Upper lobe of left lung (tissue), 6 donors: ENCODE results near the gene ACKR3. TPM values are rescaled to one million over a fixed set of nuclear protein-coding genes. Genes with fewer than 3 reads are reported as not detected.

Experiments used
- ATAC-seq, 2 donors: fragments of 200-7000 bp; cut with Tn5 transposase; one replicate each; pipeline ENCODE4 v1.9.1; 2022; ENCODE audit warnings: mild to moderate bottlenecking in 2 of 2, moderate library complexity in 2 of 2; ENCODE audit not compliant: low FRiP score in 2 of 2
- DNase-seq, 2 donors: peaks; one replicate each; pipeline ENCODE4 v3.0.0-alpha.2; 2019 to 2020
- H3K27ac ChIP-seq, 4 donors: fragments of 200-600 bp; sonication (generic); one replicate each; pipeline ENCODE4 v1.5.1; 2016 to 2019
- H3K27me3 ChIP-seq, 4 donors: fragments of 200-600 bp; sonication (generic); one replicate each; pipeline ENCODE4 v1.5.1; 2017 to 2019
- H3K36me3 ChIP-seq, 4 donors: fragments of 200-600 bp; sonication (generic); one replicate each; pipeline ENCODE4 v1.5.1; 2016 to 2019
- H3K4me1 ChIP-seq, 4 donors: fragments of 200-600 bp; sonication (generic); one replicate each; pipeline ENCODE4 v1.5.1; 2018 to 2019
- H3K4me3 ChIP-seq, 4 donors: fragments of 200-600 bp; sonication (generic); one replicate each; pipeline ENCODE4 v1.5.1; 2017 to 2019; ENCODE audit warnings: mild to moderate bottlenecking in 2 of 4, moderate library complexity in 1 of 4
- H3K9me3 ChIP-seq, 4 donors: fragments of 200-600 bp; sonication (generic); one replicate each; pipeline ENCODE4 v1.5.1; 2018 to 2019
- CTCF ChIP-seq, 6 experiments: fragments of 450-650 bp in 4 of 6; fragments of 200-600 bp in 2 of 6; sonication (generic) in 2 of 6; IDR thresholded peaks; one replicate each; pipeline ENCODE4 v1.5.1; 2016 to 2019; ENCODE audit warnings: antibody characterized with exemption in 6 of 6
- EP300 ChIP-seq, 4 donors: sonication (generic); formaldehyde crosslinking; IDR thresholded peaks; one replicate each; pipeline ENCODE4 v1.5.1; 2017; ENCODE audit warnings: antibody characterized with exemption in 4 of 4, control low read depth in 2 of 4
- POLR2A ChIP-seq, 4 donors: fragments of 450-650 bp; IDR thresholded peaks; one replicate each; pipeline ENCODE4 v1.5.1; 2016 to 2017; ENCODE audit warnings: antibody characterized with exemption in 4 of 4, mild to moderate bottlenecking in 2 of 4
- POLR2AphosphoS5 ChIP-seq, 2 donors: sonication (generic); formaldehyde crosslinking; IDR thresholded peaks; one replicate each; pipeline ENCODE4 v1.5.1; 2017; ENCODE audit warnings: antibody characterized with exemption in 2 of 2
- WGBS, 2 donors: methylation state at CpG; one replicate each; pipeline ENCODE4 v1.1.5; 2017 to 2018; 5-methylcytosine and 5-hydroxymethylcytosine counted together
- total RNA-seq, 6 donors: library from RNA; depleted of rRNA in 4 of 6; stranded (reverse); fragments of >200 nt in 4 of 6; gene quantifications; one replicate each; pipeline versions ENCODE4 v1.1.0 to v1.2.1, GENCODE V29; 2016 to 2021
- donor health status: DM: no; HTN: no; CAD: no; lungs with moderate emphysema.
- donor health status: DM: no; HTN: yes; CAD: no; lungs with severe emphysema.

Gene ACKR3
- total RNA-seq, 6 donors from 2014 or later = 3.9 to 28.5 (median 10.5) TPM

- no peaks in the 10 kb centered on the region for H3K4me1 ChIP-seq
- peak in 1 of 2 donors; percentile 47 for DNase-seq
Measured at GRCh38 chr2:236579746-236580315, 10.2 kb downstream of the ACKR3 start.

GRCh38 chr2:236580746-236581355 is 11.2 kb downstream of the ACKR3 start:
- no peak for ATAC-seq
- H3K36me3 ChIP-seq = peaks cover 0 to 11% (median 9%) of the 10 kb centered on the region in 4 donors
- no peaks in the 10 kb centered on the region for H3K4me1 ChIP-seq
- 95 to 96% methylated on average over 29 of the region's 29 CpGs for WGBS, 2 donors
- H3K27ac ChIP-seq = no peak overlapping the region
- H3K9me3 ChIP-seq = no peaks in the 10 kb centered on the region
- TF ChIP-seq CTCF (IDR thresholded peaks at IDR 0.05) (no peak), EP300 (IDR thresholded peaks at IDR 0.05) (no peak), POLR2AphosphoS5 (IDR thresholded peaks at IDR 0.05) (no peak), POLR2A (IDR thresholded peaks at IDR 0.05) (no peak)
- peak in 1 of 2 donors; percentile 38 for DNase-seq
- no peak overlapping the region for H3K4me3 ChIP-seq
- no peaks in the 10 kb centered on the region for H3K27me3 ChIP-seq

More at GRCh38 chr2:236579746-236580315, 10.2 kb downstream of the ACKR3 start:
- Histone ChIP-seq H3K9me3 (no peaks in the 10 kb centered on the region), H3K27ac (no peak overlapping the region), H3K36me3 (peaks cover 0 to 11% (median 9%) of the 10 kb centered on the region in 4 donors), H3K27me3 (no peaks in the 10 kb centered on the region), H3K4me3 (no peak overlapping the region)
- ATAC-seq = no peak
- WGBS, 2 donors = 80 to 87% methylated on average over 9 of the region's 9 CpGs
- TF ChIP-seq POLR2A (IDR thresholded peaks at IDR 0.05) (no peak), CTCF (IDR thresholded peaks at IDR 0.05) (no peak), POLR2AphosphoS5 (IDR thresholded peaks at IDR 0.05) (no peak), EP300 (IDR thresholded peaks at IDR 0.05) (no peak)

GRCh38 chr2:236581546-236581945 is 11.9 kb downstream of the ACKR3 start:
- Histone ChIP-seq H3K27ac (no peak overlapping the region), H3K9me3 (no peaks in the 10 kb centered on the region), H3K36me3 (peaks cover 0 to 11% (median 9%) of the 10 kb centered on the region in 4 donors), H3K4me1 (no peaks in the 10 kb centered on the region), H3K27me3 (no peaks in the 10 kb centered on the region), H3K4me3 (no peak overlapping the region)
- no peak for ATAC-seq
- DNase-seq = no peak
- 89 to 91% methylated on average over 6 to 7 of the region's 7 CpGs for WGBS, 2 donors
- TF ChIP-seq CTCF (IDR thresholded peaks at IDR 0.05) (no peak), POLR2AphosphoS5 (IDR thresholded peaks at IDR 0.05) (no peak), EP300 (IDR thresholded peaks at IDR 0.05) (no peak)

GRCh38 chr2:236582968-236583367 is 13.3 kb downstream of the ACKR3 start:
- ATAC-seq (no peak), DNase-seq (no peak)
- TF ChIP-seq POLR2A (IDR thresholded peaks at IDR 0.05) = no peak
- Histone ChIP-seq H3K9me3 (no peaks in the 10 kb centered on the region), H3K4me1 (no peaks in the 10 kb centered on the region), H3K4me3 (no peak overlapping the region), H3K27me3 (no peaks in the 10 kb centered on the region), H3K36me3 (peaks cover 0 to 11% (median 9%) of the 10 kb centered on the region in 4 donors), H3K27ac (no peak overlapping the region)
- 78 to 89% methylated on average over 4 to 5 of the region's 5 CpGs for WGBS, 2 donors

- no peaks in the 10 kb centered on the region for H3K4me1 ChIP-seq
- ATAC-seq (peak; percentile 2 to 16), DNase-seq (no peak)
- H3K9me3 ChIP-seq = no peaks in the 10 kb centered on the region
- no peak overlapping the region for H3K27ac ChIP-seq
- WGBS, 2 donors = 93 to 95% methylated on average over 10 to 14 of the region's 14 CpGs
- no peaks in the 10 kb centered on the region for H3K27me3 ChIP-seq
- peaks cover 0 to 11% (median 9%) of the 10 kb centered on the region in 4 donors for H3K36me3 ChIP-seq
- no peak overlapping the region for H3K4me3 ChIP-seq
- TF ChIP-seq POLR2AphosphoS5 (IDR thresholded peaks at IDR 0.05) (no peak), EP300 (IDR thresholded peaks at IDR 0.05) (no peak), CTCF (IDR thresholded peaks at IDR 0.05) (no peak), POLR2A (IDR thresholded peaks at IDR 0.05) (no peak)
Measured at GRCh38 chr2:236583621-236584203, 14.1 kb downstream of the ACKR3 start.
